ENCODE data around the gene NR1H2. TPM values are rescaled to one million over a fixed set of nuclear protein-coding genes. Genes with fewer than 3 reads are reported as not detected.
A peak's percentile ranks its signal among the peaks of the same experiment; 100 is the strongest.
"Not testable (repeated sequence)": the region's sequence is repeated elsewhere in the genome, so short reads cannot be mapped to it uniquely, and the experiment has no call there.

Gene NR1H2
- 36.5 TPM for polyA plus RNA-seq (2013, experiment 1 of 4)
- polyA plus RNA-seq (2013, experiment 2 of 4): 35.2 TPM
- 23.8 TPM for polyA plus RNA-seq (2013, experiment 3 of 4)
- 27.4 TPM for polyA plus RNA-seq (2013, experiment 4 of 4)

DNA sequence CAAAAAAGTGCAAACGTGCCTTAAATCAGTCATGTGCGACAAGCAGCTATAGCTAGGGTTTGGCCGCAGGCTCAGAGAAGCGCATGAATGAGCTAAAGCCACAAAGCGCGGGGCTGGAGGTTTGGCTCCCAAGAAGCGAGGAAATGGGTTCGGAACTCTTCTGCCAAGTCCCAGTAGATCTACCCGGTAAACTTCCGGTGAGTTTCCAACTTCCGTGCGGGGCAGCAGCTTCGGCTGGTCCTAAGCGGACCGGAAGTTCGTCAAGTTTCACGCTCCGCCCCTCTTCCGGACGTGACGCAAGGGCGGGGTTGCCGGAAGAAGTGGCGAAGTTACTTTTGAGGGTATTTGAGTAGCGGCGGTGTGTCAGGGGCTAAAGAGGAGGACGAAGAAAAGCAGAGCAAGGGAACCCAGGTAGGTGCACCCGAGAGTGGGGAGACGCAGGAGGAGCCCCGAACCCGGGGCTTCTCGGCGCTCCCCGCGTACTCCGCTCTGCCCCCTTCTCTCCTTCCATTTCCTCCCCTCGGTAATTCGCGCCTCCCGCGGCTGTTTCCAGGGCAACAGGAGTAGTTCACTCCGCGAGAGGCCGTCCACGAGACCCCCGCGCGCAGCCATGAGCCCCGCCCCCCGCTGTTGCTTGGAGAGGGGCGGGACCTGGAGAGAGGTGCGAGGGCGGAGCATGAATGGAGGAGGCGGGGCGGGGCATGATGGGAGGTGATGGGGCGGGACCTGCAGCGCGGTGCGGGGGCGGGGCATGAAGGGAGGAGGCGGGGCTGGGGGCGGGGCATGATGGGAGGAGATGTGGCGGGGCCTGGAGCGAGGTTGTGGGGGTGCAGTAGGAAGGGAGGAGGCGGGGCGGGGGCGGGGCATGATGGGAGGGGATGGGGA lies at the start of gene NR1H2:
Gene NR1H2 (plus strand): TSS at position 292 of the 885 bp plus-strand sequence. CDS start 1,149 bp downstream, outside the sequence.
- WGBS, 2 experiments: 2 to 3% methylated on average over 65 to 67 of the region's 67 CpGs
- peaks cover 11% of the 10 kb centered on the region for H3K27me3 ChIP-seq (ENCODE audit: control insufficient read depth, insufficient read depth, low read length, poor library complexity, severe bottlenecking)
- H3K4me3 ChIP-seq (ENCODE audit: insufficient read depth, low read depth, low read length): peak within 1 kb of the TSS; percentile 82
- no peaks in the 10 kb centered on the region for H3K4me1 ChIP-seq (ENCODE audit: control insufficient read depth, insufficient read depth, low read length)
- H3K36me3 ChIP-seq (ENCODE audit: control insufficient read depth, insufficient read depth, low read length): peaks cover 29% of the 10 kb centered on the region
- peak within 1 kb of the TSS; percentile 100 for H3K27ac ChIP-seq (ENCODE audit: insufficient read depth, low read depth, low read length, poor library complexity, severe bottlenecking)
- H3K9me3 ChIP-seq (ENCODE audit: control insufficient read depth, low read length): no peaks in the 10 kb centered on the region

DNA sequence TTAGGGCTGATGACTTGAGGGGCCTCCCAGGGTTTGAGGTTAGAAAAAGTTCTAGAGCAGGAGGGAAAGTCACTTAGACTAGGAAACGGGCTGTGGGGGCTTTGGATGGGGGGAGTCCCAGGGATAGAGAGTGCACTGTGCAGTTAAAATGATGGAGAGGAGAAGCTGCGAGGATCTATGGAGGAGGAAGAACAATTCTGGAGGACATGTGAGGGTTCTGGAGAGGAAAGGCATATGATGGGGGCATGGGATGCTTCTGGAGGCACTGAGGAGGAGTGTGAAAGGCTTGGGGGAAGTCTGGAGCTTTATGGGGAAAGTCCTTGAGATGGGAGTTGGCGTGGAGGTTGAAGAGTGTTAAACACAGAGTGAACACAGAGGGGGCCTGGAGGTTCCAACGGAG lies 49.2 kb upstream of the NR1H2 start:
- peaks cover 38% of the 10 kb centered on the region for H3K27me3 ChIP-seq (ENCODE audit: control insufficient read depth, insufficient read depth, low read length, poor library complexity, severe bottlenecking)
- H3K9me3 ChIP-seq (ENCODE audit: control insufficient read depth, low read length): no peaks in the 10 kb centered on the region
- H3K36me3 ChIP-seq (ENCODE audit: control insufficient read depth, insufficient read depth, low read length): no peaks in the 10 kb centered on the region
- H3K4me3 ChIP-seq (ENCODE audit: insufficient read depth, low read depth, low read length): no peak overlapping the region
- no peak overlapping the region for H3K27ac ChIP-seq (ENCODE audit: insufficient read depth, low read depth, low read length, poor library complexity, severe bottlenecking)
- WGBS, 2 experiments: 60 to 62% methylated on average over 3 of the region's 4 CpGs
- peaks cover 4% of the 10 kb centered on the region for H3K4me1 ChIP-seq (ENCODE audit: control insufficient read depth, insufficient read depth, low read length)

DNA sequence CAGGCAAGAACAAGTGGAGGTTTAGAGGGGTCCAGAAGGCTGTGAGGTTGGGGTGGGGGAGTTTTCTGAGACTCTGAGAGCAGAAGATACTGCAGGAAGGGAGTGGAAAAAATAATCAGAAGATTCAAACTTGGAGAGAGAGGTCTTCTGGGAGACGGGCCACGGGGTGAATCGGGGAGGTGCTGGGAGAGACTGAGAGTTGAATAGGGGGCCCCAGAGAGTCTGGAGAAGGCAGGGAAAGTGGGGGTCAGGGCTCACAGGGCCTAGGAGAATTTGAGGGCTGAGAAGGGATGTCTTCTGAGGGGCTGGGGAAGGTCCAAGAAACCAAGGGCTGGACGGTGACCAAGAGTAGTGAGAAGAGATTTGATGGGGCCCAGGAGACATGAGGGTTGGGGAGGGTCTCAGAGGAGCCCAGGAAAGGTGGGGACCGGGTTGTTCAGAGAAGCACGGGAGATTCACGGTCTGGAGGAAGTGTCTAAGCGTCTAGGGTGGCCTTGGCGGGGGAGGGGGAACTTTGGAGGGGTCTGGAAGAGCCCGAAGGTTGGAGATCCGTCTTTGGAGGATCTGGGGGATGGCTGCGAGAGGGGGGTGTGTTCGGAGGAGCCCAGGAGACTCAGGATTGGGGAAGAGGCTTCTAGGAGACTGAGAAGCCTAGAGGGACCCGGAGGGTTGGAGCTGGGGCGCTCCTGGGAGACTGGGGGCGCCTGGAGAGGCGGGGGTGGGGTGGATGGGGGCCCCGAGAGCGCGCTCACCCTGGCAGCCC lies 48.6 kb upstream of the NR1H2 start:
- H3K27ac ChIP-seq (ENCODE audit: insufficient read depth, low read depth, low read length, poor library complexity, severe bottlenecking): no peak overlapping the region
- peaks cover 39% of the 10 kb centered on the region for H3K27me3 ChIP-seq (ENCODE audit: control insufficient read depth, insufficient read depth, low read length, poor library complexity, severe bottlenecking)
- peaks cover 4% of the 10 kb centered on the region for H3K4me1 ChIP-seq (ENCODE audit: control insufficient read depth, insufficient read depth, low read length)
- no peaks in the 10 kb centered on the region for H3K9me3 ChIP-seq (ENCODE audit: control insufficient read depth, low read length)
- 54 to 57% methylated on average over 20 of the region's 20 CpGs for WGBS, 2 experiments
- H3K4me3 ChIP-seq (ENCODE audit: insufficient read depth, low read depth, low read length): no peak overlapping the region
- no peaks in the 10 kb centered on the region for H3K36me3 ChIP-seq (ENCODE audit: control insufficient read depth, insufficient read depth, low read length)

DNA sequence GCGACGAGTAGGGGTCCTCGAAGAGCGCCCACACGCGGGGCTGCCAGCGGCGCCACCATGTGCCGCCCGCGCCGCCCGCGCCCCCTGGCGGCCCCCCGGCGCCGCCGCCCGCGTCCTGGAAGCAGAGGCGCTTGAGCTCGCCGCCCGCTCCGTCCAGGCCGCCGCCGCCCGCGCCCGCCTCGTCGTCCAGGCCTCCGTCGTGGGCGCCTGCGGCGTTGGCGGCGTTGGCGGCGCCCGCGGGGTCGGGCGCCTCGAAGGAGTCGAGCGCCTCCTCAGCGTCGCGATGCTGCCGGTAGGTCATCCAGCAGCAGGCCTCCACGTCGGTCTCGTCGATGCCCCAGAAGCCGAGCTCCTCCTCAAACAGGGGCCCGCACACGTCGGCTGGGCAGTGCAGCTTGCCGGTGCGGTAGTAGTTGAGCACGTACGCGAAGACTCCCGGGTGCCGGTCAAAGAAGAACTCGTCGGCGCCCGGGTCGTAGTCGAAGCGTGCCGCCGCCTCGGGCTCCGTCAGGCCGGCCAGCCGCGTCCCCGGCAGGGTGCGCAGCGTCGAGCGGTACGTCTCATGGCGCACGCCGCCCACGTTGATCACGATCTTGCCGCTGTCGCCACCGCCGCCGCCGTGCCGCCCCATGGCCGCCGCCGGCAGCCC lies 47.9 kb upstream of the NR1H2 start:
- Histone ChIP-seq H3K4me1 (ENCODE audit: control insufficient read depth, insufficient read depth, low read length) (peaks cover 4% of the 10 kb centered on the region), H3K36me3 (ENCODE audit: control insufficient read depth, insufficient read depth, low read length) (no peaks in the 10 kb centered on the region), H3K27me3 (ENCODE audit: control insufficient read depth, insufficient read depth, low read length, poor library complexity, severe bottlenecking) (peaks cover 39% of the 10 kb centered on the region), H3K27ac (ENCODE audit: insufficient read depth, low read depth, low read length, poor library complexity, severe bottlenecking) (no peak overlapping the region), H3K9me3 (ENCODE audit: control insufficient read depth, low read length) (no peaks in the 10 kb centered on the region), H3K4me3 (ENCODE audit: insufficient read depth, low read depth, low read length) (peak overlapping the region; percentile 29)
- 32 to 40% methylated on average over 104 of the region's 104 CpGs for WGBS, 2 experiments

DNA sequence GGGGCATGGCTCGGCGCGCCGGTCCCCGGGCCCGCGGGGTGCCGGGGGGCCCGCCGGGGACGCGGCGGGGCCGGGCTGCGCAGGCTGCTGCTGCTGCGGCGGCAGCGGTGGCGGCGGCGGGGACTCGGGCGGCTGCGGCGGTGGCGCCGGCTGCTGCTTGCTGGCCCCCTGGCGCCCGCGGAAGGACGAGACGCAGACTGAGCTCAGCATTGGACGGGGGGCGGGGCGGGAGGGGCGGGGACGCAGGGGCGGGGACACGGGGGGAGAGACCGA lies 47.4 kb upstream of the NR1H2 start:
- Histone ChIP-seq H3K36me3 (ENCODE audit: control insufficient read depth, insufficient read depth, low read length) (no peaks in the 10 kb centered on the region), H3K27me3 (ENCODE audit: control insufficient read depth, insufficient read depth, low read length, poor library complexity, severe bottlenecking) (peaks cover 39% of the 10 kb centered on the region), H3K4me3 (ENCODE audit: insufficient read depth, low read depth, low read length) (no peak overlapping the region), H3K9me3 (ENCODE audit: control insufficient read depth, low read length) (no peaks in the 10 kb centered on the region), H3K4me1 (ENCODE audit: control insufficient read depth, insufficient read depth, low read length) (peaks cover 4% of the 10 kb centered on the region), H3K27ac (ENCODE audit: insufficient read depth, low read depth, low read length, poor library complexity, severe bottlenecking) (no peak overlapping the region)
- WGBS, 2 experiments: 28 to 29% methylated on average over 39 to 40 of the region's 40 CpGs

DNA sequence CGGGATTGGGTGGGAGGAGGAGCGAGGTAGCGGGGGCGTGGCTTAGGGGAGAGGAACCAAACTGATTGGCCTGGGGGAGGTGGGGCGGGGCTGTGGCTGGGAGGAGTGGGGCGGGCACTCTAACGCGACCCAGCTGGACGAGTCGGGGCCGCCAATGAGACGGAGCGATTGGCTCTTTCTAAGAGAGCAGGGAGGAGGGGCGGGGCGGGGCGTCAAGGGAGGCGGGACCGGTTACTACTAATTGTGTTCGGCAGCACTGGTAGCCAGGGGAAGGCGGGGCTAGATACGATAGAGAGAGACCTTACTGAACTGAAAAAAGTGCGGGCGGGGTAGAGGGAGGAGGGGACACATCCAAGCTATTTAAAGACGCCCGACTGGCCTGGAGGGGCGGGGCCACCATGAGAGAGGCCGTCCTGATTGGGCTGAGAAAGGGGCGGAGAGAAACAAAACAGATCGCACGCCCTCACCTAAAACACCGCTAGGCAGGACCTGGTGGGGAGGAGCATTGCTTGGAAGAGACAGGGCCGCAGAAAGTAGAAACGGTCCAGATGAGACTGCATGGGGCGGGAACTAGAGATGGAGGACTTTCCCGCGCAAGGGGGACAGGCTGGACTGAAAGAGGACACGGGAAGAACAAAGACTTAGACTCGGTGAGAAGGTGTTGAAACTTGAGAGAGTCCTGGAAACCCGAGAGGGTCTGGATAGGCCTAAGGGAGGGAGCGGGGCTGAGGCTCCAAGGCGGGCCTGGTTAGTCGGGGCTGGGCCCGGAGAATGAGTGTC lies 46.9 kb upstream of the NR1H2 start, which contains the start of gene KCNC3:
Gene KCNC3 (minus strand): TSS at position 232 of the 780 bp plus-strand sequence. CDS start 295 bp downstream, outside the sequence.
- no peaks in the 10 kb centered on the region for H3K9me3 ChIP-seq (ENCODE audit: control insufficient read depth, low read length)
- H3K4me3 ChIP-seq (ENCODE audit: insufficient read depth, low read depth, low read length): peak within 1 kb of the TSS; percentile 63
- peaks cover 39% of the 10 kb centered on the region for H3K27me3 ChIP-seq (ENCODE audit: control insufficient read depth, insufficient read depth, low read length, poor library complexity, severe bottlenecking)
- H3K36me3 ChIP-seq (ENCODE audit: control insufficient read depth, insufficient read depth, low read length): no peaks in the 10 kb centered on the region
- H3K27ac ChIP-seq (ENCODE audit: insufficient read depth, low read depth, low read length, poor library complexity, severe bottlenecking): peak within 1 kb of the TSS; percentile 89
- WGBS, 2 experiments: 34 to 39% methylated on average over 43 of the region's 43 CpGs
- peaks cover 4% of the 10 kb centered on the region for H3K4me1 ChIP-seq (ENCODE audit: control insufficient read depth, insufficient read depth, low read length)

DNA sequence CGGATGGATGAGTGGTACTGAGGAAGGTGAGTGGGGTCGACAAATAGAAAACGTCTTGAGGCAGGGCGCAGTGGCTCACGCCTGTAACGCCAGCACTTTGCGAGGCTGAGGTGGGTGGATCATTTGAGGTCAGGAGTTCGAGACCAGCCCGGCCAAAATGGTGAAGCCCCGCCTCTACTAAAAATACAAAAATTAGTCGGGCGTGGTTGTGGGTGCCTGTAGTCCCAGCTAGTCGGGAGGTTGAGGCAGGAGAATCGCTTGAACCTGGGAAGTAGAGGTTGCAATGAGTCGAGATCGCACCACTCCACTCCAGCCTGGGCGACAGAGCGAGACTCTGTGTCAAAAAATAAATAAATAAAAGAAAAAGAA lies 46.3 kb upstream of the NR1H2 start:
- Histone ChIP-seq H3K27ac (ENCODE audit: insufficient read depth, low read depth, low read length, poor library complexity, severe bottlenecking) (peak overlapping the region; percentile 89), H3K27me3 (ENCODE audit: control insufficient read depth, insufficient read depth, low read length, poor library complexity, severe bottlenecking) (peaks cover 39% of the 10 kb centered on the region), H3K4me3 (ENCODE audit: insufficient read depth, low read depth, low read length) (peak overlapping the region; percentile 63)
- H3K4me1 ChIP-seq (ENCODE audit: control insufficient read depth, insufficient read depth, low read length); H3K36me3 ChIP-seq (ENCODE audit: control insufficient read depth, insufficient read depth, low read length); H3K9me3 ChIP-seq (ENCODE audit: control insufficient read depth, low read length): not testable (repeated sequence)
- WGBS, 2 experiments: 52 to 54% methylated on average over 18 of the region's 18 CpGs

DNA sequence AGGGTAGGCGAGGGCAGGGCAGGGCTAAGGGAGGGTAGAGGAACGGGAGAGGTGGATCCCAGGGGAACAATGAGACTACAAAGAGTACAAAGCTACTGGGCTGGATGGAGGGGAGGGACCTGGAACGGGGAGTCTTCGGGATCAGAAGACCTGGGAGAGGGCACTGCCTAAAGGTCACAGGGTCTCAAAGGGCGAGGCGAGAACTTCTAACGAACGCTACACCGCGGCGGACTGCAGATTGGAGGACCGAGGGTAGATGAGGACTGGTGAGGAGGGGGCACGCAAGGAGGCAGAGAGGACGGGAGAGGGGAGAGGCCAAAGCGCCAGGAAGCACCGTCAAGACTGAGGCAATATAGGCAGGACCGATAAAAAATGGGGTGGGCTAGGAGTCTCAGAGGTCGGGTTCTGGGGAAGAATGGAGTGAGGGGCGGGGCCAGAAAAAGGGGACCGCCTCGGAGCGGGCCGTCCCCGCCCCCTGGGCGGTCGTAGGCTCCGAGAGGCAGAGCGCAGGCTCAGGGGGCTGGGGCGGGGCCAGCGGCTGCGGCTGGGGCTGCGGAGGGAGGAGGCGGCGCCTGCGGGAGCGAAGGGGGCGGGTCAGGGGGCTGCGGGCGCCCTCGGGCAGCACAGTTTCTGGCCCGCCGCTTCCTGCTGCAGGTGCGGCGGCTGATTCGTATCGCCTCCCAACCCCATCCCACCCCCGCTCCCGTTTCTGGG lies 45.7 kb upstream of the NR1H2 start:
- Histone ChIP-seq H3K27me3 (ENCODE audit: control insufficient read depth, insufficient read depth, low read length, poor library complexity, severe bottlenecking) (peaks cover 39% of the 10 kb centered on the region), H3K4me1 (ENCODE audit: control insufficient read depth, insufficient read depth, low read length) (no peaks in the 10 kb centered on the region), H3K4me3 (ENCODE audit: insufficient read depth, low read depth, low read length) (peak overlapping the region; percentile 63), H3K9me3 (ENCODE audit: control insufficient read depth, low read length) (no peaks in the 10 kb centered on the region), H3K36me3 (ENCODE audit: control insufficient read depth, insufficient read depth, low read length) (no peaks in the 10 kb centered on the region), H3K27ac (ENCODE audit: insufficient read depth, low read depth, low read length, poor library complexity, severe bottlenecking) (peak overlapping the region; percentile 89)
- WGBS, 2 experiments: 21 to 22% methylated on average over 48 of the region's 48 CpGs
